GM12872 (cell line): Measurements from ENCODE around the gene ELOA.

Experiments used
- TF ChIP-seq, protein P1 (sequence below): IDR thresholded peaks from 3 replicates; pipeline ENCODE4 v1.5.1; 2011; ENCODE audit warnings: low read depth, mild to moderate bottlenecking, low read length, moderate library complexity; ENCODE audit not compliant: insufficient read depth

Gene ELOA

DNA sequence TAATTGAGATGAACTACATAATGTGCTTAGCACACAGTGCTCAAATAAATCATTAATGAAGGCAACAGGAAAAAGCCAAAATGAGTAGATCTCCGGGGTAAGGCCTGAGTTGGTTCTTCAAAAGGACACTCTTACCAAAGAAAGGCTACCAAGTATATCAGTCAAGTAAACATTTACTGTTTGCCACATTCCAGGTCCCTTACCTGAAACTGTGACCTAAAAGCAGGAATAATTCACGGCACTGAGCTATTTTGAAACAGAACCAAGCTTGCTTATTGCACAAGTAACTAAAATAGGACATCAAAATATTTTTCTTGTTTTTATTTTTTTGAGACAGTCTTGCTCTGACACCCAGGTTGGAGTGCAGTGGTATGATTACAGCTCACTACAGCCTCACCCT is 32.9 kb downstream of the ELOA start:
- TF ChIP-seq, protein P1, sequence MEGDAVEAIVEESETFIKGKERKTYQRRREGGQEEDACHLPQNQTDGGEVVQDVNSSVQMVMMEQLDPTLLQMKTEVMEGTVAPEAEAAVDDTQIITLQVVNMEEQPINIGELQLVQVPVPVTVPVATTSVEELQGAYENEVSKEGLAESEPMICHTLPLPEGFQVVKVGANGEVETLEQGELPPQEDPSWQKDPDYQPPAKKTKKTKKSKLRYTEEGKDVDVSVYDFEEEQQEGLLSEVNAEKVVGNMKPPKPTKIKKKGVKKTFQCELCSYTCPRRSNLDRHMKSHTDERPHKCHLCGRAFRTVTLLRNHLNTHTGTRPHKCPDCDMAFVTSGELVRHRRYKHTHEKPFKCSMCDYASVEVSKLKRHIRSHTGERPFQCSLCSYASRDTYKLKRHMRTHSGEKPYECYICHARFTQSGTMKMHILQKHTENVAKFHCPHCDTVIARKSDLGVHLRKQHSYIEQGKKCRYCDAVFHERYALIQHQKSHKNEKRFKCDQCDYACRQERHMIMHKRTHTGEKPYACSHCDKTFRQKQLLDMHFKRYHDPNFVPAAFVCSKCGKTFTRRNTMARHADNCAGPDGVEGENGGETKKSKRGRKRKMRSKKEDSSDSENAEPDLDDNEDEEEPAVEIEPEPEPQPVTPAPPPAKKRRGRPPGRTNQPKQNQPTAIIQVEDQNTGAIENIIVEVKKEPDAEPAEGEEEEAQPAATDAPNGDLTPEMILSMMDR: no peak

DNA sequence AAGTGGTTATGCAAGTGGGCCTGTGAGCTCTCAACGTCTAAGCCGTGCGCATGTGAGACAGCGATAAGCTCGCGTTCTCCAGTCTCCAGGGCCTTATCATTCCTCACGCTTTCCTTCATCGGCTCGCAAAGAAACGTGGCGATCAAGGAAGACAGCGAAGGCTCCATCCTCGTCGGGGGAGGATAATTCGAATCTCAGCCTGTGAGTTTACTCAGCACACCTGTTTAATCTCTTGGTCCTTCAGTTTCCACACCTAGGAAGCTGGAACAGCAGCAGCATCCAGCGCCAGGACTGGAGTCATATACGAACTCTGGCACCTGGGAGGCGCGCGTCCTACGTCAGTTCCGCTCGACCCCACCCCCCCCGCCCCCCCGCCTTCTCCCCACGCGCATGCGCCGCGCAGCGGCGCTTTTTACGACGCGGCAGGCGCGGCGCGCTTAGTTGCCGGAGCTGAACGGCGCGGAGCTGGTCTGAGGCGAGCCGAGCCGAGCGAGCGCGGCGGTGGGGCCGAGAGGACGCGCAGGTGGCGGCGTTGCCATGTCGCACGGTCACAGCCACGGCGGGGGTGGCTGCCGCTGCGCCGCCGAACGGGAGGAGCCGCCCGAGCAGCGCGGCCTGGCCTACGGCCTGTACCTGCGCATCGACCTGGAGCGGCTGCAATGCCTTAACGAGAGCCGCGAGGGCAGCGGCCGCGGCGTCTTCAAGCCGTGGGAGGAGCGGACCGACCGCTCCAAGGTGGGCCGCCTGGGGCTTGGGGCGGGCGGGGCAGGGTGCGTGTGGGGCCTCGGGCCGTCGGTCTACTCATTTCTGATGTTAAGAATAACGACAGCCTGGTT is 34.9 kb downstream of the ELOA start, which contains the start of gene PITHD1:
PITHD1 (plus strand) TSS at position 440 of the 836 bp plus-strand sequence; CDS start at position 538, 98 bp downstream.
- TF ChIP-seq, protein P1: no peak

DNA sequence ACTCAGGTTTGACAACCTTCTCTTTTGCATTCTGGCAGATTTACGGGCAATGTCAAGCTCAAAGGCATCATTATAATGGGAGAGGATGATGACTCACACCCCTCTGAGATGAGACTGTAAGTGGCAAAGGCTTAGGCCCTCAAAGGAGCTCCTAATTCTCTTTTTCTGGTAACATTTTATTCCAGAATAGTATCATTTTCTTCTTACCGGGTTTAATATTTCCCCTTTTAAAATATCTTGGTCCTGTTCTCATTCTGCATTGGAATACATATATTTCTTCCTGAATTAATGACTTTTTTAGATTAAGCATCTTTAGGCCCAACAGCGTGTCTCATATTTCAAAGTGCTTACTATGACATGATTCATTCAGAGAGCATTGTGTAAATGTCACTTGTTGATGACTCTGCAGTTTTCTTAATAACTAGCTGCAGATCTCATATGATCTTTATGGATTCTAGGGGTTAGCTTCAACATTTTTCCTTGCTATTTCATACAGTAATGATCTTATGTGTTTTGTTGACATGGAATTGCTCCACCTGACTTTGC is 36.6 kb downstream of the ELOA start:
- TF ChIP-seq, protein P1: no peak

DNA sequence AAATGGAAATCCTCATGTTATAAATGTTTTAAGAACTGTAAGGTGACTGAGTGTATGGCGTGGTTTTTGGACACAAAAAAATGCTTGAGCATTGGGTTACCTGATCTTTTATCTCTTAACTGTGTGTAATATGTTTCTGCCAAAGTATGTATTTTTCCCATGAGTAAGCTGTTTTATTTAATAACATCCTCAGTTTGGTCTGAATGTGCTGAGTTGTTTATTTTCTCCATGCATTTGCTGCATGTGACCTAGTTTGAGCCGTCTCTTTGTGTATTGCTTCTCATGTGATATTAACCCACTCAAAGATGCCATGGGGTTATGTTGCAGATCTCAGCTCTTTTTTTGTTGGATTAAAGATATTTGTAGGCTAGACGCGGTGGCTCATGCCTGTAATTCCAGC is 41.6 kb downstream of the ELOA start:
- TF ChIP-seq, protein P1: no peak

DNA sequence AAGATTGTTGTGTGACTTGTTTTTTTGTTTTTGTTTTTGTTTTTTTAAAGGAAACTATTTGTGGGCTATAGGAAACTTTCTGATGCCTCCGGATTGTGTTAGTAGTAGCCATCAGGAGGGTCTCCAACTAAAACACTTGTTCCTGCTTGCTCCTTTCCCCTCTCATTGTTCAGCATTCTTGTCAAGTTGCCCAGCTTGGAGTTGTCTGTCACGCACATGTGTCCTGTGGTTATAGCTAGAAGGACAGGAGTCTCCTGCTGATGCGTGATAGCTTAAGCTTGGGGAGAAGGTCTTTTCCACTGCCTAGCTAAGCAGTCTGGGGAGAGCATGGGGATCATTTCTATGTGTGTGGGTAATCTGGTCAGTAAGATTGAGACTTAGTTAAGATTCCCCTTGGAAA is 44.4 kb downstream of the ELOA start:
- TF ChIP-seq, protein P1: no peak

DNA sequence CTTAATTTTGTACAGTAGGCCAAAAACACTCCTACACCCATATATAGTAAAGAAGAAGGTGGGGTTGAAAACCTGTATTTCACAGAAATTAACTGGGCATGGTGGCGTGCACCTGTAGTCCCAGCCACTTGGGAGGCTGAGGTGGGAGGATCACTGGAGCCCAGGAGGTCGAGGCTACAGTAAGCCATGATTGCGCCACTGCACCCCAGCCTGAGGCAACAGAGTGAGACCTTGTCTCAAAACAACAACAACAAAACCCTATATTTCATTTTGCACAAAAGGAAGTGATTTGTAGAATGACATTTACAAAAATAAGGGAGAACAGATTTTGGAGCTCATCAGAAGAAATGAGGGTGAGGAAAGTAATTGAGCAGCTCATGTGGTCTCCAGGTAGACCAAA is 45.4 kb downstream of the ELOA start:
- TF ChIP-seq, protein P1: no peak

DNA sequence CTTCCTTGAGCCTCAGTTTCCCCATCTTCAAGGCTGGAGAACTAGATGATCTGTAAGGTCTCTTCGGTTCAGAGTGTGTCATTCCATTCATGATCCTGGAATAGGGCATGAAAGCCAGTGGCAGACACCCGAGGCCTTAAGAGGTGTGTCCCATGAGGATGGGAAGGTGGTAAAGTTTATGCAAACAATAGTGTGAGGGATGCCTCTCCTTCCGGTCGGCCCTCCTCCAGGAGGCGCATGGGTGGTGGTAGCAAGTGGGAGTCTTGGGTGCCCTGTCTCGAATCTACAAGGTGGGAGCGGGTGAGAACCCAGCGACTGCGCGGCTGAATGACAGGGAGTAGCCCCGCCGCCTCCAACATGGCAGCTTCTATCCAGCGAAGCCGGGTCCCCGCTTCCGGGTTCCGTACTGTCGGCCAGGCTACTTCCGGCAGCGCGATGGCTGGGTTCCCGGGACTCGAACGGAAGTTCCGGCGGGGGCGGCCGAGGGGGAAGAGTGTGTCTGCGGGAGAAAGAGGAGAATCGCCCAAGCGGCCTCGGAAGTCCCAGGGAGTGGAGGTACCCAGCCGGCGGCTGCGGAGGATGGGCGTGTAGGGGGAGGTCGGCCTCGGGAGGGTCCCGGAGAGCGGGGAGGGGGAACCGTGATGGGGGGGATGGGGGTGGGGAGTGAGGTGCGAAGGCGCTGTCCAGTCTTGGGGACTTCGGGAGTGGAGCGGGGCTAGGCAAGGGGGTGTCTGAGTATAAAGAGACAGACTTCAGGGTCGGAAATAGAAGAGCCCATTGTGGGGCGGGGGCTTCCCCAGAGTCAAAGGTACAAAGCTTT is 47.6 kb downstream of the ELOA start, which contains the start of gene LYPLA2:
LYPLA2 (plus strand) TSS at position 450 of the 820 bp plus-strand sequence. CDS start 1,538 bp downstream, outside the sequence.
- TF ChIP-seq, protein P1: no peak
